Pancreas (tissue), 10 donors: ENCODE results near the gene PRR7. TPM values are rescaled to one million over a fixed set of nuclear protein-coding genes. Genes with fewer than 3 reads are reported as not detected.
"Not testable (repeated sequence)": the region's sequence is repeated elsewhere in the genome, so short reads cannot be mapped to it uniquely, and the experiment has no call there.

Experiments
- ATAC-seq, 4 donors: fragments of 200-7000 bp; cut with Tn5 transposase; one replicate each; pipeline versions ENCODE4 v1.8.0 to v1.9.1; 2020; ENCODE audit warnings: mild to moderate bottlenecking in 4 of 4, moderate library complexity in 4 of 4
- DNase-seq, 6 donors: peaks; one replicate each; pipeline ENCODE4 v3.0.0-alpha.2; 2020
- FAIRE-seq: peaks from 2 replicates; lab custom pipeline; 2012; peaks lifted over from hg19 to GRCh38; lab: Jason Lieb, UNC
- H3K27ac ChIP-seq, 4 donors: fragments of 200-600 bp; sonication (generic); 1 replicate in 3 of 4; 2 replicates in 1 of 4; pipeline versions ENCODE4 v1.5.0 to v1.8.0; 2020
- H3K27me3 ChIP-seq, 4 donors: fragments of 200-600 bp; one replicate each; pipeline ENCODE4 v1.8.0; 2021
- H3K36me3 ChIP-seq, 3 donors: fragments of 200-600 bp; sonication (generic) in 1 of 3; one replicate each; pipeline versions ENCODE4 v1.5.0 to v1.8.0; 2020 to 2021
- H3K4me1 ChIP-seq, 3 donors: fragments of 200-600 bp; one replicate each; pipeline ENCODE4 v1.8.0; 2021
- H3K4me3 ChIP-seq, 4 donors: fragments of 200-600 bp; sonication (generic) in 2 of 4; one replicate each; pipeline versions ENCODE4 v1.5.0 to v1.8.0; 2020 to 2021
- H3K9me3 ChIP-seq, 4 donors: fragments of 200-600 bp; one replicate each; pipeline ENCODE4 v1.8.0; 2021
- CTCF ChIP-seq, 4 donors: fragments of 200-600 bp; sonication (generic) in 3 of 4; IDR thresholded peaks; one replicate each; pipeline versions ENCODE4 v1.5.0 to v1.8.0; 2021; ENCODE audit warnings: antibody characterized with exemption in 4 of 4
- WGBS, 2 donors: extraction: QIAGEN DNeasy Blood & Tissue Kit; methylation state at CpG; one replicate each; pipeline ENCODE4 v1.1.7; 2013; 5-methylcytosine and 5-hydroxymethylcytosine counted together
- intact Hi-C, 3 donors: fragments of 100-400 bp; cut with DNase I; formaldehyde crosslinking; loops; one replicate each; pipeline versions ENCODE4 v1.11.1 to v1.14.2; 2022
- polyA plus RNA-seq, 2 donors: library from polyadenylated mRNA; stranded (reverse); fragments of 200-250 nt; gene quantifications; one replicate each; pipeline ENCODE4 v1.2.3, GENCODE V29; 2013
- total RNA-seq, 6 donors: library from RNA; stranded (reverse); fragmentation: NEBNext Ultra II Directional in 4 of 6; extraction: Animal tissue kit (Norgen Biotek cat#: 25700) in 4 of 6; gene quantifications; one replicate each; pipeline versions ENCODE4 v1.2.1 to v1.2.4, GENCODE V29; 2021 to 2023
- donor health status: healthy with polysubstance abuse.
- donor health status: DM: no; HTN: no; CAD: no; lungs with moderate emphysema.
- donor health status: DM: no; HTN: no; CAD: no.
- donor health status: control.
- donor health status: control.
- donor health status: Bipolar disorder and iron deficiency.
- donor health status: DM: yes; HTN: yes; CAD: no.
- donor health status: DM: no; HTN: no; CAD: no.
- donor health status: DM: no; HTN: no; CAD: no.
- donor health status: DM: yes; HTN: yes; CAD: no.

PRR7 gene
- total and polyA plus RNA-seq, 8 donors = 1.7 to 3.5 (median 2.7) TPM

- FAIRE-seq (no peak), DNase-seq (no peak), ATAC-seq (no peak)
- Histone ChIP-seq H3K4me3 (no peak overlapping the region), H3K9me3 (no peaks in the 10 kb centered on the region), H3K27me3 (no peaks in the 10 kb centered on the region), H3K36me3 (no peaks in the 10 kb centered on the region), H3K4me1 (no peaks in the 10 kb centered on the region), H3K27ac (no peak overlapping the region)
- intact Hi-C loops = no loop called here
- TF ChIP-seq CTCF (IDR thresholded peaks at IDR 0.05) = no peak
- 65 to 66% methylated on average over 3 of the region's 3 CpGs for WGBS, 2 donors
These were observed 32.1 kb upstream of the PRR7 start for GRCh38 chr5:177414481-177414880.

- H3K4me1 ChIP-seq, H3K4me3 ChIP-seq, H3K27ac ChIP-seq, ATAC-seq, DNase-seq, intact Hi-C loops, H3K36me3 ChIP-seq, H3K27me3 ChIP-seq, FAIRE-seq, H3K9me3 ChIP-seq: not testable (repeated sequence)
- WGBS, 2 donors = 71 to 79% methylated on average over 6 of the region's 6 CpGs
These were observed 29.5 kb upstream of the PRR7 start for GRCh38 chr5:177417081-177417480.

GRCh38 chr5:177419046-177419445 lies 27.6 kb upstream of the PRR7 start:
- WGBS, 2 donors = 84 to 86% methylated on average over 3 of the region's 3 CpGs
- no peak for ATAC-seq
- H3K27ac ChIP-seq = no peak overlapping the region
- H3K9me3 ChIP-seq = no peaks in the 10 kb centered on the region
- no peaks in the 10 kb centered on the region for H3K4me1 ChIP-seq
- FAIRE-seq = no peak
- TF ChIP-seq CTCF (IDR thresholded peaks at IDR 0.05) = no peak
- no peaks in the 10 kb centered on the region for H3K36me3 ChIP-seq
- H3K27me3 ChIP-seq = no peaks in the 10 kb centered on the region
- intact Hi-C loops = no loop called here
- no peak overlapping the region for H3K4me3 ChIP-seq
- no peak for DNase-seq

GRCh38 chr5:177420472-177420871 lies 26.1 kb upstream of the PRR7 start:
- WGBS, 2 donors = 51 to 55% methylated on average over 7 of the region's 7 CpGs
- H3K27me3 ChIP-seq, H3K27ac ChIP-seq, ATAC-seq, DNase-seq, FAIRE-seq, H3K9me3 ChIP-seq, intact Hi-C loops, H3K4me3 ChIP-seq, H3K36me3 ChIP-seq, H3K4me1 ChIP-seq: not testable (repeated sequence)

- Histone ChIP-seq H3K9me3 (no peaks in the 10 kb centered on the region), H3K36me3 (no peaks in the 10 kb centered on the region), H3K4me1 (peaks cover 0 to 5% (median 0%) of the 10 kb centered on the region in 3 donors), H3K27ac (no peak overlapping the region), H3K27me3 (no peaks in the 10 kb centered on the region), H3K4me3 (no peak overlapping the region)
- FAIRE-seq (no peak), ATAC-seq (no peak), DNase-seq (no peak)
- no peak for TF ChIP-seq CTCF (IDR thresholded peaks at IDR 0.05)
- WGBS, 2 donors = 74 to 78% methylated on average over 6 of the region's 6 CpGs
- intact Hi-C loops = no loop called here
These were observed 25.4 kb upstream of the PRR7 start for GRCh38 chr5:177421062-177421798.

- DNase-seq = no peak
- intact Hi-C loops = no loop called here
- no peak for ATAC-seq
- no peak overlapping the region for H3K27ac ChIP-seq
- H3K9me3 ChIP-seq = no peaks in the 10 kb centered on the region
- WGBS, 2 donors = 62 to 79% methylated on average over 2 of the region's 2 CpGs
- TF ChIP-seq CTCF (IDR thresholded peaks at IDR 0.05) = no peak
- H3K4me3 ChIP-seq = no peak overlapping the region
- FAIRE-seq = no peak
- peaks cover 0 to 13% (median 4%) of the 10 kb centered on the region in 3 donors for H3K4me1 ChIP-seq
- H3K27me3 ChIP-seq = no peaks in the 10 kb centered on the region
- no peaks in the 10 kb centered on the region for H3K36me3 ChIP-seq
These were observed 22.9 kb upstream of the PRR7 start for GRCh38 chr5:177423671-177424070.
